GM19467 (cell line): ENCODE data around the gene TMEM150A.
A peak's percentile ranks its signal among the peaks of the same experiment; 100 is the strongest.
"Not testable (repeated sequence)": the region's sequence is repeated elsewhere in the genome, so short reads cannot be mapped to it uniquely, and the experiment has no call there.

Experiments
- ATAC-seq: cut with Tn5 transposase; IDR thresholded peaks from one replicate; pipeline ENCODE4 v1.9.1; 2021; ENCODE audit warnings: mild to moderate bottlenecking, moderate library complexity; ENCODE audit not compliant: unreplicated experiment

The TMEM150A gene

GRCh38 chr2:85577386-85578242 is 24.9 kb downstream of the TMEM150A start, which contains the start of gene VAMP8:
Gene VAMP8 (plus strand): TSS chr2:85577586. CDS start chr2:85577647, 61 bp downstream.
- peak; percentile 71 for ATAC-seq

- no peak for ATAC-seq
Measured at GRCh38 chr2:85577063-85577385, 25.5 kb downstream of the TMEM150A start.

- no peak for ATAC-seq
Measured at GRCh38 chr2:85575739-85576138, 26.8 kb downstream of the TMEM150A start.

GRCh38 chr2:85566265-85566664 is 36.2 kb downstream of the TMEM150A start:
- no peak for ATAC-seq

GRCh38 chr2:85564144-85564563 is 38.3 kb downstream of the TMEM150A start:
- no peak for ATAC-seq

- ATAC-seq: peak; percentile 90
Measured at GRCh38 chr2:85561280-85562212, 41.0 kb downstream of the TMEM150A start, which contains the start of gene GGCX. Gene GGCX (minus strand): TSS chr2:85561493. CDS start chr2:85561428, 65 bp downstream.

GRCh38 chr2:85560812-85561279 is 41.7 kb downstream of the TMEM150A start:
- no peak for ATAC-seq

GRCh38 chr2:85560403-85560726 is 42.1 kb downstream of the TMEM150A start:
- not testable (repeated sequence) for ATAC-seq

- no peak for ATAC-seq
Measured at GRCh38 chr2:85558160-85558559, 44.3 kb downstream of the TMEM150A start.

GRCh38 chr2:85557130-85557529 is 45.4 kb downstream of the TMEM150A start:
- no peak for ATAC-seq

- ATAC-seq: no peak
Measured at GRCh38 chr2:85554980-85555612, 47.4 kb downstream of the TMEM150A start.

GRCh38 chr2:85553184-85553583 is 49.3 kb downstream of the TMEM150A start:
- ATAC-seq: no peak

GRCh38 chr2:85551698-85552678 is 50.5 kb downstream of the TMEM150A start:
- no peak for ATAC-seq

- no peak for ATAC-seq
Measured at GRCh38 chr2:85550486-85550885, 52.0 kb downstream of the TMEM150A start.

GRCh38 chr2:85549826-85550225 is 52.7 kb downstream of the TMEM150A start:
- ATAC-seq: no peak

GRCh38 chr2:85549095-85549494 is 53.4 kb downstream of the TMEM150A start:
- no peak for ATAC-seq

- ATAC-seq: no peak
Measured at GRCh38 chr2:85548608-85548900, 53.9 kb downstream of the TMEM150A start.
